NCI-H1105 treated with DMSO at 0.1 percent for 48 hours (cell line): ENCODE measurements around the gene XYLT1.
"Not testable (repeated sequence)": the region's sequence is repeated elsewhere in the genome, so short reads cannot be mapped to it uniquely, and the experiment has no call there.

Experiments
- DNase-seq: peaks from one replicate; lab custom pipeline; 2025; lab: John Stamatoyannopoulos, UW

XYLT1 gene

DNA sequence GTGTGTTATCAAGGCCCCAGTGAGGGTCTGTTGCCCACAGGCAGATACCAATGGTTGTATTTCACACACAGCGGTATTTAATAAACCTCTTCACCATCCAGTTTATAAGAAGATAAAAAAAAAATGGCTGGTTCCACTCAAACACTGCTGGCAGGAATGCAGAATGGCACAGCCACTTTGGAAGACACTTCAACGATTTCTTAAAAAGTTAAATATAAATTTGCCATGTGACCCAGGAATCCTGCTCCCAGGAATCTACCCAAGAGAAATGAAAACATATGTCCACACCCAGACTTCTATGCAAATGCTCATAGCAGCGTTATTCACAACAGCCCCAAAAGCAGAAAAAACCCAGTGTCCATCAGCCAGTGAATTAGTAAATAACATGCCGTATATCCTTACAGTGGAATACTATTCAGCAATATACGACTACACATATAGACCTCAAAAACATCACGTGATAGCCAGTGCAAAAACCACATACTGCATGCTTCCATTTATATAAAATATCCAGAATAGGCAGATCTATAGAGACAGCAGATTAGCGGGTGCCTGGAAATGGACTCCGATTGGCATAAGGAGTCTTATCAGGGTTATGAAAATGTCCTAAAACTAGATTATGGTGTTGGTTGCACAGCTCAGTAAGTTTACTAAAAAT is 38.7 kb downstream of the XYLT1 start:
- no peak for DNase-seq

DNA sequence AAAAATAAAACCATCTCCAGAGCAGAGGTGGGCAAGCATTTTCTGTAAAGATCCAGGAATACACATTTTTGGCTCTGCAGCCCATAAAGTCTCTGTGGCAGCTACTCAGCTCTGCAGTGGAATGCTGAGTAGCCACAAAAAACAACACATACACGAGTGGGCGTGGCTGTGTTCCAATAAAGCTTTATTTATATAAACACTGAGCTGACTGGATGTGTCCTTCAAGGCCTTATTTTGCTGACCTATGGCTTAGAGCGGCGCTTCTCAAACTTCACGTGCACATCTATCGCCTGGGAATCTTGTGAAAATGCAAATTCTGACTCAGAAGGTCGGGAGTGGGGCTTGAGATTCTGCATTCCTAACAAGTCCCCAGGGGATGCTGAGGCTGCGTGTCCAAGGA is 39.7 kb downstream of the XYLT1 start:
- DNase-seq, result no peak

DNA sequence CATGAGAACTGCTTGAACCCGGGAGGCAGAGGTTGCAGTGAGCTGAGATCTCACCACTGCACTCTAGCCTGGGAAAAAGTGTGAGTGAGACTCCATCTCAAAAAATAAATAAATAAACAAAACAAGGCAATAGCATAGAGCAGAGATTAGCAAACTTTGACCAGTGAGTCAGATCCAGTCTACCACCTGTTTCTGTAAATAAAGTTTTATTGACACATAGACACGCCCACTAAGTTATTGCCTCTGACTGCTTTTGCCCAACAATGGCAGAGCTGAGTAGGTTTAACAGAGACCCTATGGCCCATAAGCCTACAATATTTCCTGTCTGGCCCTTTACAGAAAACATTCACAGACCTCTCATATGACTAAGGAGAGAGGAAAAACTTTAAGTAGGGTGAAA is 44.3 kb downstream of the XYLT1 start:
- no peak for DNase-seq

DNA sequence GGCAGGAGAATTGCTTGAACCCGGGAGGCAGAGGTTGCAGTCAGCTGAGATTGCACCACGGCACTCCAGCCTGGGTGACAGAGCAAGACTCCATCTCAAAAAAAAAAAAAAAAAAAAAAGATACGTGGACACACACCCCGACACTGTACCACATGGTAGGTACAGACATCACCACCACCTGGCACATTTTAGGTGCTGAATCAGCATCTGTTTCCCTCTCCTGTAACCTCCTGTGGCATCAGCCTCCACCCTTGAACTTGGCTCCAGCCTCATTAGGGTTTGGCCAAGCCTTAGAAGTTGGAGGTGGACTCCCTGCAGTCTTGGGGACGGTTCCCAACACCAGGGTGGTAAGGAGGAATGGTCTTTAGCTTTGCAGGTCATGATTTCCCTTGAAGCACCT is 46.0 kb downstream of the XYLT1 start:
- DNase-seq, result no peak

DNA sequence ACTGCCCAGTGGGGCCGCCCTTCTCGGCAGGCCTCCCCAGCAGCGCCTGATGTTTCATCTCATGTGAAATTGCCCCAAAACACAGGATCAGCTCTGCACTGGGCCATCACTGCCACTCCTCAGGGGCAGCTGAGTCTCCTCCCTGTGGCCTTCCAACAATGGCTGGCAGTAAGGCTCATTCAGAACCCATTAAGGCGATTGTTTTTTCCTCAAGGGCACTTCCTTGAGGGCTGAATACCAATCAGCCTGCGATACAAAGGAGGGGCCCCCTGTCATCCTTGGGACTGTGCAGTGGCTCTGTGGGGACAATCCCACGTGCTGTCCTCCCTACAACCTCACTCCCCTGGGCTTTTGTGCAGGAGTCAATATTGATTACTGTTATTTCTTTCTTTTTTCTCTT is 47.5 kb downstream of the XYLT1 start:
- no peak for DNase-seq

DNA sequence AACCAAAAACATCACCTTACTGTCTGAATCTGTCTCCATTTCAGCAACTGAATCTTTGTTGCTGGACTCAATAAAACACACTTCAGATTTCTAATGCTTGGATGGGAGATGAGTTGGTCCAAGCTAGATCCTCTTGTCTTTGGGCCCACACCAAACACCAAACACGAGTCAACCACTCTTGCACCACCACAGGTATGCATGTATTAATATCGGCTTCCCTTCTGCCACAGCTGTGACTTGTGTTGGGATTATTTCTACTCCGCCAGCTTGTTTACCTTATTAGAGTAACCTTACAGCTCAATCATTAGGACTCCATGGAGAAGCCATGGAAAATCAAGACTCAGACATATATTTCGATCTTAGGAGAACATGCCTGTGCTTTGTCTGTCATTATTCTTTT is 49.9 kb downstream of the XYLT1 start:
- no peak for DNase-seq

DNA sequence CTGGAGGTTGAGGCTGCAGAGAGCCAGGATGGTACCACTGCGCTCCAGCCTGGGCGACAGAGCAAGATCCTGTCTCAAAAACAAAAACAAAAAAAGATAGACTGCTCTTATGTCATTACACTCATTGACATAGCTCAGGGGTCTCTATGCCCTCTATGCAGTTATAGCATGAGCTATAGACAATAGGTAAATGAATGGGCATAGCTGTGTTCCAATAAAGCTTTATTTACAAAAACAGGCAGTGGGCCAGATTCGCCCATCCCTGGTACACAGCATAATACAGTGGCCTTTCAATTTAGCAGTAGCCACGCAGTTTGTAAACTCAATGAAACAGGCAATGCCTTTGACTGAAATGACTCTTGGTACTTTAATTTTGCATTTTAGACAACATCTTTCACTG is 51.5 kb downstream of the XYLT1 start:
- no peak for DNase-seq

DNA sequence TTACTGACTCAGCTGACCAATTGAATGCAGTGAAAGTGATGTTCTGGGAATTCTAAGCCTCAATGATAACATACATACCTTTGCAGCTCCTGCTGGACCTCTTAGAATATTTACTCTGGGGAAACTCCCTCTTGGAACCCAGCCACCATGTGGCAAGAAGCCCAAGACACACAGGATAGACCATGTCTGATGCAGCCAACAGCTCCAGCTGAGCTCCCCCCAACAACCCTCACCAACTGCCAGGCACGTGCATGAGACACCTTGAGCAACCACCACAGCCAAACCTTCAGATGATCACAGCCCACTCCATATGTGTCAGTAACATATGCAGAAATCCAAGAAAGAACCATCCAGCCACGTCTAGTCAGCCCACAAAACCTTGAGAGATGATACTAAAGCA is 53.0 kb downstream of the XYLT1 start:
- no peak for DNase-seq

DNA sequence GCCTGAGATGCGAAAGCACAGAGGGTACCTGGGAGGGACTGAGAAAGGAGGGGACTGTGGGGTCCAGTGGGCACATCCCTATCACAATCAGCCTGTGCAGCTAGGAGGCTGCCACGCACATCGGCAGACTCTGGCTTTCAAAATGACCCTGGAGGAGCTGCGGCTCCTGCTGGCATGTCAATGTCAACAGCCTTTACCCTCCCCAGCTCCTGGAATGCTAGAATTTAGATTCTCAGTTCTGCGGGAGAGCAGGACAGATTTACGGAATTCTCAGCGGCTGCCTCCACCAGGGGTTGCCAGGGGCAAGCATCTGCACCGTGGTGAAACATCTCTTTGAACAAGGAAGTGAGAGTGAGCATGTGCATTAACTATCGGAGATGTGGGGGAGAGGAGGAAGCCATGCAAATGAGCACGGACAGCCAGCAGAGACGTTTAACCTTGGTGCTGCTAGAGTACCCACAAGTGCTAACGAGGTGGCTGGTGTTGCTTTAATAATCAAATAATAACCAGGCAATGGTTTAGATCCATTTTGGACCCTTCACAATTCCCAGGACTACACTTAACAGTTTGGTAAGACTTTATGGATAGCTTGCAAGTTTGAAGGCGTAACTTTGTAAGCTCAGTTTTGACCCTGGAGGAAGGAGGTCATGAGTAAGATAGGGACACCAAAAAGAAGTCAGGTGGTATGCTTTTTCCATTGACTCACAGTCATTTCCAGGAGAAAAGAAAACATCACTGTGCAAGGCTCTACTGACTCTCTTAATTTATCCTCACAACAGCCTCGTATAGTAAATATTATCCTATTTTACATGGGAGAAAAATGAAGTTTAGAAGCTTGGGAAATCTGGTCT is 54.1 kb downstream of the XYLT1 start:
- DNase-seq, result no peak

DNA sequence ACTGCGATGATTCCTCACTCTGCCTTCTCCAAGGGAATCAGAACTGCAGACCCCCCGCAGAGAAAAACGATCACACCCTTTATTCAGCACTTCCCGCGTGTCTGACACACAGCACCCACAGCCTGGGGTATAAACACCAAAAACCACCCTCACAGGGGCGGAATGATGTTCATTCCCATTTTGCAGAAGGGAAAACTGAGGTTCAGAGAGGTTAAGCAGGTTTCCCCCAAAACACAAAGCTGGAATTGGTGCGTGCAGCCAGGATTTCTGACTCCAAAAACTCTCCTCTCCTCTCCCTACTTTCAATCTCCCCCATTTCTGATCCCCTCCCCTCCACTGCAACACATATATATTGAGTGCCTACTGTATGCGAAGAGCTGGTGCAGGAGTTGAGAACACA is 55.8 kb downstream of the XYLT1 start:
- DNase-seq, result no peak

DNA sequence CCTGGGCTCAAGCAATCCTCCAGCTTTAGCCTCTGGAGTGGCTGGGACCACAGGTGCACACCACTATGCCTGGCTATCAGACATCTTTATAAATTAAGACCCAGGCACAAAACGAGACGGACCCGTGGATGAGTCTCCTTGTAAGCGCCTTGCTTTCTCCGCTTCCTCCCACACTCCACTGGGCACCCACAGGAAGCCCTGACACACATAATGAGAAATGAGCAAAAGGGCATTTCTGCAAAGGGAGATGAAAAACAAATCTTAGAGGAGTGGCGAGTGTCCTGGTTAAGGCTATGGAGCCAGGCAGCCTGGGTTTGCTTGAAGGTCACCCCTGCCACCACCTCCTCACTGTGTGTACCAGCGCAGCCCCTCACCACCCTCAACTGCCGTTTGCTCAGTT is 56.3 kb downstream of the XYLT1 start:
- DNase-seq, result no peak

DNA sequence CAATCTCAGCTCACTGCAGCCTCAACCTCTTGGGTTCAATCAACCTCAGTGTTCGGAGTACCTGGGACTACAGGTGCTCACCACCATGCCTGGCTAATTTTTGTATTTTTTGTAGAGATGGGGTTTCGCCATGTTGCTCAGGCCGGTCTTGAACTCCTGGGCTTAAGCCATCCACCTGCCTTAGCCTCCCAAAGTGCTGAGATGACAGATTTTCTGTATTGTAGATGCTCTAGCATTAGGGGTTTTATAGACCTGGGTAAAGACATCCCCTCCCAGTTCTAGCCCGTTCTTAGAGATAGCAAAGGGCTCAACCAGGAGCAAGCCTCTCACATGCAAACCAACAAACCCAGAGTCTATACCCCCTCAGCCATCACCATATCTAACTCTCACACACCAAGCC is 57.3 kb downstream of the XYLT1 start:
- no peak for DNase-seq

DNA sequence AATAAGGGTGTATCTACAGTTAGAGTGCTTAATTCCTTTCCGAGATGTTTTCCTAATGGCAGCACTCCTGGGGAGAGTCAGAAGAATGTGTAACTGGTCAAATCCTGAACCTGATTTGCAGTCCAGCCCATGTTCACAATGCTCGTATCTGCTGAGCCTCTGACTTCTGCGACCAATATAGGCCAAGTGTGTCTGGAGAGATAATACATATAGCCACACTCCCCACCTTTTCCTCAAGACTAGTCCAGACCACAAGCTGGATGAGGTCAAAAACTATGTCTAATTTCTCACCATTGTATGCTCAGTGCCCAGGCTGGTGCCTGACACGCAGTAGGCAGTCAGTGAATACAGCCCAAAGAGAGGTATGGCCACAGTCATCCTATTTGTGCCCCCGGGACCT is 58.0 kb downstream of the XYLT1 start:
- no peak for DNase-seq

DNA sequence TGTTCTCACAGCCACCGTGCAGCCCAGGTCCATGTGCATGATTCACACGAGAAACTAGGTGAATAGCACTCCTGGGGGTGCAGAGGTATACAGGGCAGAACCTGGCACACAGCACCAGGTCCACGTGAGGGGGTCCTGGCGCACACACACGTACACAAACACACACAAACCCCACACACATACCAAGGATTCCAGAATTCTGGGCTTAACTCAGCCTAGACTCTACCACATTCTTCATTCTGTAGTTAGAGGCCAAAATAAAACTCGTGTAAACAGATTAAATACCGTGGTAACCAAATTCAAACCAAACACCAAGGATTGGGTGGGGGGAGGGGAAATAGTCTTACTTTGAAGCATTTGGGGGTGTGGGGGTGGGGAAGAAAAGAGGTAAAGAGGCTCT is 58.5 kb downstream of the XYLT1 start:
- DNase-seq, result no peak

DNA sequence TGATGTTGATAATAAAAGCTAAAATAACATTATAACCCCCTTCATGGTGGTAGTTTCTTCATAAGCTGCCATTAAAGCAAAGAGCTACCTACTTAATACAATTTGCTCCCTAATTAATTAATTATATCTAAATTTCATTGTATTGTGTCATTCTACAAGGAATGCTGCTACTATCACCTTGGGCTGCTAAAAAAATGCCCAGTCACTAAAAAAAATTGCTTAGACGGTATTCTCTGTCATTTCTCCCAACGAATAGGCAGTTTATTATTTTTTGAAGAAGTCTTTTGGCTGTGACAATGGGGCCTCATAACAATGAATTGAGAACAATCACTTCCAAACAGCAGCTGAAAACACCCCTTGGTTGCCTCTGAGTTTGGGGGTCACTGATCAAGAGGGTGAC is 59.5 kb downstream of the XYLT1 start:
- DNase-seq, result no peak

DNA sequence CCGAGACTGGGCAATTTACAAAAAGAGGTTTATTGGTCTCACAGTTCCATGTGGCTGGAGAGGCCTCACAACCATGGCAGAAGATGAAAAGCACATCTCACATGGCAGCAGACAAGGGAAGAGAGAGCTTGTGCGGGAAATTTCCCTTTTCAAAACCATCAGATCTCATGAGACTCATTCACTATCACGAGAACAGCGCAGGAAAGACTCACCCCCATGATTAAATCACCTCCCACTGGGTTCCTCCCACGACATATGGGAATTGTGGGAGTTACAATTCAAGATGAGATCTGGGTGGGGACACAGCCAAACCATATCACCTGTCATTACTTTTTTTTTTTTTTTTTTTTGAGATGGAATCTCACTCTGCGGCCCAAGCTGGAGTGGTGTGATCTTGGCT is 60.4 kb downstream of the XYLT1 start:
- DNase-seq, result not testable (repeated sequence)

DNA sequence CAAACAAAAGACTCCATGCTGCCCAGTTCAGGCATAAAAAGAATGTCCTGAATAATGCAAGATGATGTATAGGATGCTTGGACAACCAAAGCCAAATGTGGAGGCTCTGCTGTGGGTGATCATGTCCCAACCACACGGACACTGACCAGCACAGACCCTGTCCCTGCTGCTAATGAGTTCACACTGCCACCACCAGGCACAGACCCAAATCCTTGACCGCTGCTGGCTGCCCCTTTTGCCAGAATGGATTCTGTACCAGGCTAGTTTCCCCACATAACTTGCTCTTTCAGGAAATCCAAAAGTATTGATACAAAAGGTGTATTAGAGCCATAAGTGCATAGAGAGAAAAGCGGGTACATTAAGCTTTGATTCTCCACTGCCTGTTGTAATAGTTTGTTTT is 60.9 kb downstream of the XYLT1 start:
- no peak for DNase-seq

DNA sequence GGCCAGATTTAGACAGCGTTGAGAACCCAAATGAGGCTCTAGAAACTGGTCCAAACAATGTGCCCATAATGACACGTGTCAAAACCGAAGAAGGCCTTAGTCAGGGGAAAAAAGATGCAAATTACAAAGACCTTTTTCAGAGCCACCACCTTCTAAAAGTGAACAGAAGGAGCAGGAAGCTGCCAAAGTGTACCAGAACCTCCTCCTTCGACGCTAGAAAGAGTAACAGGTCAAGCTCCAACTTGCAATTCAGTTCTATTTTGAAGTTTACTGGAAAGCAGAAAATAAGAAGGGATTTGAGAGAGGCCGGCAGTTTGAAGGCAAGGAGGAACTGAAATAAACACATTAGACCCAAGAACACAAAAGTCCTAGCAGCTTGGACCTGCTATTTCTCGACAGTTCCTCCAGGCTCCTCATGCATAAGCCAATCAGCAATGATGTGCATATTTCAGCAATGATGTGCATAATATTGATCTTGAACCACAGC is 61.8 kb downstream of the XYLT1 start:
- no peak for DNase-seq

DNA sequence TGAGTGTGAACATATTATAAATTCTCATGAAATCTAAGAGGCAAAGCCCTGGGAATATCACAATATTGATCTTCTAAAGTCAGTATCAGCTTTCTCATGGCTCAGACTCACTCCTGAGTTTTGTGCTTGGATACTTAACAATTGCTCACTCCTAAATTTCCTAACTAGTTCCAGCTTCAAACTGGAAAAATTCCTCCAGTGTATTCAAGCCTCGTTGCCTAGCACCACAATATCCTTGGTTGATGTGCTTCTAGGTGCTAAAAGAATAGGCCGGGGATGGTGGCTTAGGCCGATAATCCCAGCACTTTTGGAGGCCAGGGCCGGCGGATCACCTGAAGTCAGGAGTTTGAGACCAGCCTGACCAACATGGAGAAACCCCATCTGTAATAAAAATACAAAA is 62.5 kb downstream of the XYLT1 start:
- no peak for DNase-seq

DNA sequence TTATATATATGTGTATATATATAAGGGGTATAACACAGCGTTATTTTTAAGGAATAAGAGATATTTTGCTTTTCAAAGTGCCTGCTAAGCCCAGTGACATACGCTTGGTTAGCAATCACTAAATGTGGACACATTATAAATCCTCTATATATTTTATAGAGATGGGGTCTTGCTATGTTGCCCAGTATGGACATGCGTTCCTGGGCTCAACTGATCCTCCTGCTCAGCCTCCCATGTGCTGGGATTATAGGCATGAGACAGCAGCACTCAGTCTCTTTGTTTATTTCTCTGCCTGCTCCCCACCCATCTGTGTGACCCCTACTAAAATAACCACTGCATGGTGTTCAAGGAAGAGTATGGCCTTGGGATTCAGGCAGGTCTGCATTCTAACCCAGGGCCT is 63.4 kb downstream of the XYLT1 start:
- no peak for DNase-seq

DNA sequence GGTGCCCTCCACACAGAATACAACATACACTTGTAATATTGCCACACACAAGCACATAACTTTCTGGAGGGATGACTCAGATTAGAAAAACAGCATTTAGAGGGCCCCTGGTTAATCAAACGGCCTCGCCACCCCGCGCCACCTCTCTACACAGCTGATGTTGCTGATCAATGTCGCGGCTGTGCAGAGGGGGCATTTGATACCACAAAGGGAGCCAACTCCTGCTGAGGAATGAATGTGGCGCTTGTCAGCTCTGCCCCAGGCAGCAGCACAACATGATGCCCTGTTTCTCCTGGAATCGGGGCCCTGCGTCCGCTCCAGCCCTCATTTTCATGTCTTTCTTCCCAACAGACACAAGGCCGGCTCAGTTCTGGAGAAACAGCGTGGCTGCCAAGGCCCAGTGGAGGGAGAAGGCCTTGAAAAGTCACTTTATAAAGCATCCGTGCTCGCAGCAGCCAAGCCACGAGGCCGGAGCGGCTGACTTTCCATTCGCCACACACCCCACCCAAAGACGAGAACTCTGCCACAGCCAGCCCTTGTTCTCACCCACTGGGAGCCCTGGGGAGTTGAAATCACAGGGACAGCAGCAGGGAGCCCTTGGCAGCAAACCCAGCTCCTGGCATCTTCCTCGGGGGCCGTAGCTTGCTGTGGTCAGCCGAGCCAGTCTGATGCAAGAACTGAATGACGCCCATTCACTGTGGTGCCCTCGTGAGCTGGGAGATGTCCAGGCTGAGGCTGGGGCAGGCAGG is 65.6 kb downstream of the XYLT1 start:
- no peak for DNase-seq

DNA sequence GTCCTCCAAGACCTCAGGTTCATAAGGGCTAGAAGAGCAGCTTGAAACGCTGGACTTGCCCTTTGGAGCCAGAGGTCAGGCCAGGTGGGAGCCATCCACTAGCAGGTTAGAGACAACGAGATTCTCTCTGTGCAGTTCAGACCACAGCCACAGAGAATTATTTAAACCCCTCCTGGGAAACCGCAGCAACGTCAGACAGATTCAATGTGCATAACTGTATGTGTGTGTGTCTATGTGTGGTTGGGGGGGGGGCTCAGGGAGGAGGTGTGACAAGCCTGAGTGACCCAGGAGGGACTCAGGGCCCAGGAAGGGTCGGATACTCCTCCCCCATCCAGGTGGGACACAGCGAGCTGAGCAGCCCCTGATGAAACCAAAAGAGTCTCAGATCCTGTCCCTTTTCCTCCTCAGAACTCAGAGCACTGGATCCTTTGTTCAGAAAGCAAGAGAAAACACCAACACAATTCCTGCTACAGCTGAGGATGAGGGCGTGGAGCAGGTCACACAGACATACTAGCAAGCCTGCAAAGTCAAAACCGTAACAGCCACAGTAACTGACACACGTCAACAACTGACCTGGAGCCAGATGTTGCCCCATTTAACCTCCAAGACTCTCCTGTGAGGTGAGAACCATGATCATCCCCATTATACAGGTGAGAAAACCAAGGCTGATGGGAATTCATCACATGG is 66.8 kb downstream of the XYLT1 start:
- DNase-seq, result no peak
